Measurements from ENCODE around the gene HES2.
"Not testable (repeated sequence)": the region's sequence is repeated elsewhere in the genome, so short reads cannot be mapped to it uniquely, and the experiment has no call there.

The HES2 gene

GRCh38 chr1:6416906-6417305 is 2.8 kb downstream of the HES2 start:
- DNase-seq (ENCODE audit: low spot score): no peak

GRCh38 chr1:6416295-6416656 is 3.4 kb downstream of the HES2 start:
- DNase-seq (ENCODE audit: low spot score): no peak

- DNase-seq (ENCODE audit: low spot score): no peak
Observed at GRCh38 chr1:6414881-6415626, 4.7 kb downstream of the HES2 start.

GRCh38 chr1:6414443-6414844 is 5.3 kb downstream of the HES2 start:
- no peak for DNase-seq (ENCODE audit: low spot score)

- DNase-seq (ENCODE audit: low spot score): no peak
Observed at GRCh38 chr1:6412896-6413295, 6.8 kb downstream of the HES2 start.

- DNase-seq (ENCODE audit: low spot score): no peak
Observed at GRCh38 chr1:6410248-6410893, 9.3 kb downstream of the HES2 start.

GRCh38 chr1:6409733-6410132 is 10.0 kb downstream of the HES2 start:
- no peak for DNase-seq (ENCODE audit: low spot score)

GRCh38 chr1:6409053-6409452 is 10.7 kb downstream of the HES2 start:
- DNase-seq (ENCODE audit: low spot score): no peak

GRCh38 chr1:6408023-6408422 is 11.7 kb downstream of the HES2 start:
- DNase-seq (ENCODE audit: low spot score): no peak

GRCh38 chr1:6401673-6402072 is 18.0 kb downstream of the HES2 start:
- DNase-seq (ENCODE audit: low spot score): no peak

GRCh38 chr1:6399294-6399693 is 20.4 kb downstream of the HES2 start:
- no peak for DNase-seq (ENCODE audit: low spot score)

- no peak for DNase-seq (ENCODE audit: low spot score)
Observed at GRCh38 chr1:6397844-6398441, 21.8 kb downstream of the HES2 start.

GRCh38 chr1:6396998-6397397 is 22.7 kb downstream of the HES2 start:
- DNase-seq (ENCODE audit: low spot score): no peak

GRCh38 chr1:6395781-6396244 is 23.9 kb downstream of the HES2 start:
- DNase-seq (ENCODE audit: low spot score): not testable (repeated sequence)

- not testable (repeated sequence) for DNase-seq (ENCODE audit: low spot score)
Observed at GRCh38 chr1:6395130-6395529, 24.6 kb downstream of the HES2 start.

GRCh38 chr1:6393400-6394187 is 26.1 kb downstream of the HES2 start, which contains the start of gene ACOT7:
Gene ACOT7 (minus strand): TSS chr1:6393767. CDS start chr1:6393399, 368 bp downstream.
- peak; percentile 86 for DNase-seq (ENCODE audit: low spot score)

- DNase-seq (ENCODE audit: low spot score): no peak
Observed at GRCh38 chr1:6392809-6393399, 26.8 kb downstream of the HES2 start.

GRCh38 chr1:6391951-6392808 is 27.5 kb downstream of the HES2 start:
- DNase-seq (ENCODE audit: low spot score): peak; percentile 17

GRCh38 chr1:6389971-6390370 is 29.7 kb downstream of the HES2 start:
- no peak for DNase-seq (ENCODE audit: low spot score)

GRCh38 chr1:6386371-6386949 is 33.3 kb downstream of the HES2 start:
- no peak for DNase-seq (ENCODE audit: low spot score)
